GM18909 (cell line): ENCODE data around the gene SERINC3.
"Not testable (repeated sequence)": the region's sequence is repeated elsewhere in the genome, so short reads cannot be mapped to it uniquely, and the experiment has no call there.

Source experiments
- ATAC-seq: cut with Tn5 transposase; IDR thresholded peaks from one replicate; pipeline ENCODE4 v1.9.1; 2021; ENCODE audit warnings: mild to moderate bottlenecking; ENCODE audit not compliant: unreplicated experiment, poor library complexity

The SERINC3 gene

DNA sequence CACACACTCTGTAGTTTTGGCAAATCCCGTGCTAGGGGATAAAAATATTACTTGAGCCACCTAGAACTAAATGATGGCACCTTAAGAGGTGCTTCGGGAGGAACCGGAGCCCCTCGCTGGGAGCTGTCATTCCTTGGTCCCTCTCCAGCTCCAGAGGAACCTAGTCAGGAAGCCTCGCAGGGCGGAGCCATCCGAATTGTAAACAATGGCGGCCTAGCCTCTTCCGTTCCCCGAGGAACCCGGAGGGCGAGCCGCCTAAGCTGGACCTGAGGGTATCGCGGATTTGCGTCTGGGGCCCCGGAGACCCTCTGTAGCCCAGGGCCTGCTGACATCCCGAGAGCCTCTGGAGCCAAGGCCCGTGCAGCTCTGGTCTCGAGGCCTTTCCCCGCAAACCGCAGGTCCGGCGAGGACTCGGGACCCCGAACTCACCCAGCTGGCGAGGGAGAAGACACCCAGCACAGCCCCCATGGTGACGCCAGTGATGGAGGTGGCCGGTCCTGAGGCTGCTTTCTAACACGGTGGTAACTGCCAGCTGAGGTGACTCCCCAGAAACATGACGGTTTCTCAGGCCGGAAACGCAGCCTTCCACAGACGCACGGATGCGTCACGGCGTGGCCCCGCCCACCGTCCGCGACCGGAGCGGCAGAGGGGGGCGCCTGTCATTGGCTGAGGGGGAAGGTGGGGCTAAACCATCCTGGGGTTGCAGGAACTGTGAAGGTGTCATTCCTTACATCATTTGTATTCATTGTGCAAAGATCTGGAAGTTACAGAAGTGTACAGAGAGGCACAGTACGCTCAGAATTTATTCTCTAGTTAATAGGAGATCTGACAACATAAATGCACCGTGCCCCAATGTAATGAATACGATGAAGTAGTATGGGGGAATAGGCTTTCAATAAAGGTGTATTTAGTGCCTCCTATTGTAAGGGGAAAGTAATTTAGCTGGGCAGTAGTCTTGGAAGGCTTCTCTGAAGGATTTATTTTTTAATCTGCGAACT lies at the start of gene SERINC3:
Gene SERINC3, minus strand, starts transcription at position 587 of the 998 bp plus-strand sequence. Its CDS starts 119 bp downstream, at position 468.
- peak; percentile 97 for ATAC-seq

DNA sequence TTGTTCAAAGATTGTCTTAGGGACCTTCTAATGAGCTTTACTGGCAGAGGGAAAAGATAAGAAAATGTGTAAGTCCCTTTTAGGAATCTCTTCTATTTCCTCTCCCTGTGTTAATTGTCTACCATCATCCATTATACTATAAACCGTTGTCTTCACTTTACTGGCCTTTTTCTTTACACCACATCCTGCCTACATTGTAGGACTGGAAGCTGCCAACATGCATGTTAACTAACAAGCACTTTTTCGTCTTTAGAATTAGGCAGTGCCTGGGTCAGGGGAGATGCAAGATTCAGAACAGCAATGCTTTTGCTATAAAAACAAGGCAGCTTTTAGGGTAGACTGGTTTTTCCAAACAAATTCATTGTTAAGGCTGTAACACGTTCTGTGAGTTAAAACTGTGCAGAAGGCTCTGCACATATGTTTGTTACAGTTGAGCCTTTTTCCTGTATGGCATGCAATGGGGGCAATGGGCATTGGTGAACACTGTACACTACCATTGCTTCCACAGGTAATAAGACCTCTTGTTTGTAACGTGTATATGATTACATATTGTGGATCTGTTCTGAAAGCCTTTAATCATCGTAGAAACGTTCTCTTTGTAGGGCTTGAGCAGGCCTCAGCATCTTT lies 49.6 kb upstream of the SERINC3 start:
- ATAC-seq = no peak

DNA sequence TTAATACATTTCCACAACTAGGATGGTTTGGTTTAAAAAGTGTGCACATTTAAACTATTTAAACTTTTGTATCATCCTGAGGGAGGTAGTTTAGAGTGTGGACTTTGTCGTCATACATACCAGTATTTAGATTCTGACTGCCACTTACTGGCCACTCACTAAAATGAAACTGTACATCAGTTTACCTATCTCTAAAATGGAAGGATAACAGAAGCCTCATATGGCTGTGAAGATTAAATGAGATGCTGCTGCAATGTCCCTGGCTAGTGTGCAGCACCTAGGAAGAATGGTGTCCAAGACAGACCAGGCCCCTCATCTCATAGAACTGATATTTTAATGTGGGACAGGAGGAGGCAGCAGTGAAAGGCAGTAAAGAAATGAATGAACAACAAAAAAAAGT lies 48.5 kb upstream of the SERINC3 start:
- ATAC-seq = no peak

DNA sequence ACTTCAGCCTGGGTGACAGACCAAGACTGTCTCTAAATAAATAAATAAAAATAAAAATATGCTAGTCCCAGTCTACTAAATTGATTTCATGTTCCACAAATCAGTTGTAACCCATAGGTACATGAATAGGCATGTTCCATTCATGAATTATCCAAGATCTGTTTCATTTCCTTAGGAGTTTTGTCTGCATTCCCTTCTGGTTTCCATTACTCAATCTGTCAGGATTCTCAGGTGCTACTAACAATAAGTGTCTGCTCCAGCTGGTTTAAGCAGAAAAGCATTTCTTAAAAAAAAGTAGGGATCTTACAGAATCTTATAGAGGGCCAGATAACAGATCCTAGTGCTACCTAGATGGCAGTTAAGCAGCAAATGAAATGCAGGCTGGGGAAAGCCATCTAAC lies 44.9 kb upstream of the SERINC3 start:
- no peak for ATAC-seq

DNA sequence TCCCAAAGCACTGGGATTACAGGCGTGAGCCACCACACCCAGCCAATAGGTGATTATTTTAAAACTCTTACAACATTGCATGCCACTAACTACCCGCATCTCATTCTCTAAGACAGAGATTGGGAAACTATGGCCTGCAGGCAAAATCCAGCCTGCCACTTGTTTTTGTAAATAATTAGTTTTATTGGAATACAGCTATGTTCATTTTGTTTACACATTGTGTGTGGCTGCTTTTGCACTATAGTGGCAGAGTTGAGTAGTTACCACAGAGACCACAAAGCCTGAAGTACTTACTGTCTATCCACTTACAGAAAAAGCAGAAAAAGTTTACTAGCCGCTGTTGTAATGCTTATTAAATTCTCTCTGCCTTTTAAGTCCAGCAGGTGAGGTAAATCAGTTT lies 44.1 kb upstream of the SERINC3 start:
- no peak for ATAC-seq

DNA sequence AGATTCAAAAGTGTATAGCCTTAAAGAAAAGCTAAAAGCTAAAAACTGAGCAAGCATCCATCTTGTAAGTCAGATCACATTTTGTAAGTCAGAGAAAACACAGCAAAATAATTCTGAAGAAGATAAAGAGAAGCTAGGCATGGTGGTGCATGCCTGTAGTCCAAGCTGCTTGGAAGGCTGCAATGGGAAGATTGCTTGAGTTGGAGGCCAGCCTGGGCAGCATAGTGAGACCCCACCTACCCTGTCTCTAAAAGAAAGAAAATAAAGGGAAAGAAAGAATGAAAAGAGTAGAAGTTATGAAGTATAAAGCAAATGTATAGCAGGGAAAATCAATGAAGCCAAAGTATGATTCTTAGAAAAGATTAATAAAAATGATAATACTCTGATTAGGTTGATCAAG lies 40.0 kb upstream of the SERINC3 start:
- ATAC-seq = no peak

DNA sequence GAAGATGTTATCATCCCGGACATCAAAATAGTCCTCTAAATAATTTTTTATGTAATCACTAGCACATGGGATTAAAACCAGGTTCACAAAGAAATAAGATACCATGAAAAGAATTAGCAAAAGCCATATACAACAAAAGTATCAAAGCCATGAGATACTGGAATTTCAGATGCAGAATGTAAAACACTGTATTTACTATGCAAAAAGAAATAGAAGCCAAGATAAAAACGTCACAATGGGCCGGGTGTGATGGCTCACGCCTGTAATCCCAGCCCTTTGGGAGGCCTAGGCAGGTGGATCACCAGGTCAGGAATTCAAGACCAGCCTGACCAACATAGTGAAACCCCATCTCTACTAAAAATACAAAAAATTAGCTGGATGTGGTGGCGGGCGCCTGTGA lies 38.9 kb upstream of the SERINC3 start:
- not testable (repeated sequence) for ATAC-seq

DNA sequence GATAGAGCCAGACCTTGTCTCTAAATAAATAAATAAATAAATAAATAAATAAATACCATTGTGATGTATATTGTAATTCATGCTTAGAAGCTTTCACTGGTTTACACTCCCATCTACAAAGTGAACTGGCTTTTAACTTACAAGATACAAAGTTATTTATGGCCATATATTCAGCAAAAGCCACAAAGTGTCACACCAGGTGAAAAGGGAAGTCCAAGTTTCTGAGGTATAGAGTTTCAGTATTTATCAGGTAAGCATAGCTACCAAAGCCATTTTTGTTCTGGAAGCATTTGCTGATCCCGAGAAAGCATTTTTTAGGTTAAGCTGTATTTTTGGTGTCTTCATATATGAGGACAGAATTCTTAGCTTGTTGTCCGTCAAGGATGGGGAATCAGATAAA lies 38.4 kb upstream of the SERINC3 start:
- ATAC-seq = no peak

DNA sequence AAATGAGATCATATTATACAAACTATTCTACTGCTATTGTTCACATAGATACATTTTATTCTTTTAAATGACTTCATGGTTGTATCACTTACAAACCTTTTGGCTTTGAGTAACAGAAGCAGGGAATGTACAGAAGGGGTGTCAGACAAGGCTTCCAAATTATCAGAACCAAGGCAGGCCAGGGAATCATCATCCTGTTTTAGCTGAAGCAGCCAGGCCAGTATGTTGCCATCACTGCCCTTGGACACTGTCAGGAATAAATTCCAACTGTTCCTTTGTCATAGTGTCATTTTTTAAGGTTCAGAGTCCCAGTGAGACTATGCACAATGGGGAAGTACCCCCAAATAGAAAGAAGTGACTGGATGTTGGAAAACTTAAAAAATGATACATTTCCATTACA lies 37.4 kb upstream of the SERINC3 start:
- ATAC-seq = no peak

DNA sequence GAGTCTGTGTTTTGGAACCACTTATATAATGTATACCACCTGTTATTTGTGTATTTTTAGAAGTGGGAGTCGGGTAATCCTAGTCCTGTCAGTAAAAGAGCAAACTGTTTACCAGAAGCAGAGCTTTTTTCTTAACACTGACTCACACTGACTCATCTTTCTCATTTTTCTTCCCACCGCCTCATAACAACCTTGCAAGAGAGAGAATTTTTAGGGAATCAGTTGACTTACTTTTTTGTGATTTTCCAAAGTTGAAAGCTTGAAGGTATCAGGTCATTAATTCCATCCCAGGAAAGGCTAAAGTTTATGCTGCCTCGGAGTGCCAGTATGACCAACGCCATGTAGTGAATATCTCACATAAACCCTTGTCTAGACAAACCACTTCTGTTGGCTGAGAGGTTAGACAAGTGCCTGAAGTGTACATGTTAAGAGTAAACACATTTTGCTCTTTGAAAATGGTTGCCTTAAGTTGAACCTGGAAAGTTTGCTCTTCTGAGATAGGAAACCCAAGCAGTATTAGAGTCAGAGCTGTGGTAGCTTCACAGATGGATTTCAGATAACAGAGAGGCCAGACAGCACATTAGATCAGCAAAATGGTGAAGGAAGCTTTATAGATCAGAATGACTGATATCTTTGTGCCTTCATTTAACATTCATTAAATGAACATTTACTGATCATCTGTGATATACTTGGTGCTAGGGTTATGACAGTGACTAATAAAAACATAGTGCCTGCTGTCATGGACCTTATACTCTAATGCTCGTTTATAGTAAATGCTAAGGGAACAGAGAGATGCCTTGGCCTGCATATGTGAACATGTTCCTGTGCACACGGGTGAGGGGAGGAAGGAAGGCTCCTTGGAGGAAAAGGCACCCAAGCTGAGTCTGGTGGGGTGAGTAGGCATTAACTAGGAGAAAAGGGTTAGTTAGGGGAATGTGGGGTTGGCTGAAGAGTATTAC lies 31.4 kb upstream of the SERINC3 start:
- ATAC-seq = no peak

DNA sequence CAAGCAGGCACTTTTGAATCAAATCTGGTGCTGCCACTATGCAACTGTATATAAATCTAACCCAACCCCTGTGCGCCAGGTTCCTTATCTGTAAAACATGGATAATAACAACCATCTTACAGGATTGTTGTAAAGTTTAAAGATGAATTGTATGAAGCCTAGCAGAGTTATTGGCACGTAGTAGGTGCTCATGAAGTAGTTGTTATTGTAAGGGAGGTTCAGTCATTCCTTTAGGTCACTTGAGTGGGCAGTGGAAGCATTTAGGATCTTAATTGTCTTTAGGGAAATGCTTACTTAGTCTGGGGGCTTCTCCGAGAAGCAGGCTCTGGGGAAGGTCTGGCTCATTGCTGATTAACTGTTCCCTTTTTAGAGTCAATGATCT lies 30.7 kb upstream of the SERINC3 start:
- no peak for ATAC-seq

DNA sequence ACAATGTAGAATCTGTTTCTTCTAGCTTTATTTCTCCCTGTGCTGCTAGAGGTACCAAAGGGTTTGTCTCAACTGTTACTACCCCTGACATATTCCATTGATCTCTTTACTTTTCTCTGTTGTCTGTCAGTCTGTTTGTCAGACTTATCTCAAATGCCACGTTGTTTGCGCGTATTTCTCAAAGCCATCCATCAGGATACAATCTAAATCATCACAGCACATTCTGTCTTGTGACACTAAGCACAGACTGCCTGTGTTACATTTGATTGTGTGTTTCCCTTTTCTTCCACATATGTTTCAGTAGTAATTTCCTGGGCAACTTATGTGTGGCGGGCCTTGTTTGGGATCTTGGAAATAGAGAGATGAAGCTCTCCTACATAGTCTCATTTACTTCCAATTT lies 30.2 kb upstream of the SERINC3 start:
- no peak for ATAC-seq

DNA sequence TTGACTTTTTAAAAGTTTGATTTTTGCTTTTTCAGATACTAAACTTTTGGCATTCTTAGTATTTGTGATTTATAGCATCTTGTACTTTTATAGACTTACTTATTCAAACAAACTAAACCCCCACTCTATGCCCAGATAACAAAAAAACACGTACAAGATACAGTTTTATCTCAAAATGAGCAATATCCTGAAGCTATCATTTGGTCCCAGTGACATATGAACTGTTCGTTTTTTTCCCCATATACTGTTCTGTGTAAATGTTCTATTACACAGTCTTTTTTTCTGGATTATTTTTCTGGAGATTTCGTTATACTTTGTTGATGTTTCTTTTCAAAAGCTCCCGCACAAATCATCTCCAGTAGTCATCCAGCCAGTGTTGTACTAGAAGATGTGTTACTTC lies 27.3 kb upstream of the SERINC3 start:
- no peak for ATAC-seq

DNA sequence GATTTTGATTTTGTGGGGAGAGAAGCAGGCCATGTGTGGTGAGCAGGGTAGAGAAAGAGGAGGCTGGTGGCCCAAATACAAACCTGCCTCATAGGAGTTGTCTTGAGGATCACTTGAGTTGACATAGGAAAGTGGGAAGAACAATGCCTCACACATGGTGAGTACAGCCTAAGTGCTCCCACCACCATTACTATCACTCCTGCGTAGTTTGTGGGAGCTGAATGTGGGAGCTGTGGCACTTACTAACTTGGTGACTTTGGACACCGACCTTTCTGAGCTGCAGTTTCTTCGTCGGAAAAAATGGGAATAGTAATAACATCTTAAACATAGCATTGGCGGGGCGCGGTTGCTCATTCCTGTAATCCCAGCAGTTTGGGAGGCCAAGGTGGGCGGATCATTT lies 25.5 kb upstream of the SERINC3 start:
- no peak for ATAC-seq

DNA sequence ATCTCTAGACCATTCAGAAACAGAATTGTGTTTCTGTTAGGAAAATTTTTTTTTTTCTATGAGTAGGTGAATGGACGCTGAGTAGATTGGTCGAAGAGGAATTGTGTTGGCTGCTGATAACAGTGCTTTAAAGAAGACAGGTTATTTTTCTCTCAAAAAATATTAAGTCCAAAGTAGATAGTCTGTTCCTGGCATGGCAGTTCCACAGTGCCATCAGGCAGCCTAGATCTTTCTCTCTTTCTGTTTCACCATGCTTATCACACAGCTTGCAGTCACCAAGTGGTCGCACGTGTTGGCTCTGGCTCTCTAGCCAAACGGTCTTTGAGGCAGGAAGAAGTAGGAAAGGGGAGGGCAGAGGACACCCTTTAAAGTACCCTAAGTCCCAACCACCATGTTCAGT lies 22.4 kb upstream of the SERINC3 start:
- no peak for ATAC-seq

DNA sequence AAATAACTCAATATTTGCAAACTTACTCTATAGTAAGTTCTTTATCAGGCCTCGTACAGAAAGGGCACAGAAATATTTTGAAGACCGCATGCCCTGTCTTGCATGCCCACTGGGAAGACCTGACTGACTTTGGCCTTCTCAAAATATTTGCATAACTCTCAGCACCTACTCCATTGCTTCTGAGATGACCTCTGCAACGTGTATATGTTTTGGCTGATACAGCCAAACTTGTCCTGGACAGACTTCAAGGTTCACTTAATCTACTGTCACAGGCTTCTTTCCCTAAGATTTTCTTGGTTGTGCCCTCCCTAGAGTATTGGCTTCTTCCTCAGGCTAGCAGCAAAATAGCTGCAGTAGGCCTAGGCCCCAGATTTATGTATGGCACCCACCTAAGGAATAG lies 21.5 kb upstream of the SERINC3 start:
- ATAC-seq = no peak

DNA sequence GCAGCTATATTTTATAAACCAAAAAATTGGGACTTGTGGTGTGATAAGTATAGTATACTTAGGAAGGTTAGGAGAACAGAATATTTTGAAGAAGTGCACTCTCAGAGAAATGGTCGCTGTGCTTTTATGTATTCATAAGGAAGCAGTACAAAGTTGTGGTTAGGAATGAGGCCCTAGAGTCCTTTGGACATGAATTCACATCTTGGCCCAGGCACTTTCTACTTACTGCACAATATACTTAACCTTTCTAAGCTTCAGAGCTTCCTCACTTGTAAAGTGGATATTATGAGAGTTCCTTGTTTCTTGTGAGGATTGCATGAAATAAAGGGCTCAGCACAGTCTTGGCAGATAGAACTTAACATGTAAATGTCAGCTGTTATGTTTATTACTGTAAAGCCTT lies 21.0 kb upstream of the SERINC3 start:
- no peak for ATAC-seq

DNA sequence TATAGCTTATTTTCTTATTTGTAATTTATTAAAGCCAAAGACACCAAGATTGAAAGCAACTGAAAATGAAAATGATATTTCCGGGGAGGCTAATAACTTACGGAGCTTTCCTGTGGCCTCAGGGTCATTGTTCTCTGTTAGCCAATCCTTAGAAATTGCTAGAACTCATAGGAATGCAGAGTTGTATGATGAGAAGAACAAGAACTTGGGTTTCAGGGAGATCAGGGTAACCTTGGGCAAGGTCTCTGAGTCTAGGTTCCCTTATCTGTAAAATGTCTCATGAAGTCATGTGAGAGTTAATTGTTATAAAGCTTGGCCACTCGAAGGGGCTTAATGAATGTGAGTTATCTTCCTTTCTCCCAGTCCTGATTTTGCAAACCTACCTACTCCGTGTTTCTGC lies 20.1 kb upstream of the SERINC3 start:
- ATAC-seq = no peak

DNA sequence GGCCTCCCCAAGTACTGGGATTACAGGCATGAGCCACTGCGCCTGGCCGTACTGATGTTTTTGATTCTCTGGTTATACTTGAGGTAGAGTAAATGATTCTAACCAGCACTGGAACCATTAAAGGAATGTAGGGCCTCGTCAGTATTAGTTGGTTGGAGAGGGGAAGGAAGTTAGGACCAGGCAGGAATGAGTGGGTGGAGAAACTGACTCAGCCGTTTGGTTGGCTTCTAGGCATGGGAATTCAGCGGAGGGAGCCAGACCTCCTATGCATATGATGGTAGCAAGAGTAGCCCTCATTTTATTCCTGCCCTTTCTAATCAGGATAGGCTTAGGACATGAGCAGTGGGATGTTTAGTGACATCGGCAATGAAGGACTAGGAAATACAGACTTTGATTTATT lies 19.0 kb upstream of the SERINC3 start:
- ATAC-seq = no peak

DNA sequence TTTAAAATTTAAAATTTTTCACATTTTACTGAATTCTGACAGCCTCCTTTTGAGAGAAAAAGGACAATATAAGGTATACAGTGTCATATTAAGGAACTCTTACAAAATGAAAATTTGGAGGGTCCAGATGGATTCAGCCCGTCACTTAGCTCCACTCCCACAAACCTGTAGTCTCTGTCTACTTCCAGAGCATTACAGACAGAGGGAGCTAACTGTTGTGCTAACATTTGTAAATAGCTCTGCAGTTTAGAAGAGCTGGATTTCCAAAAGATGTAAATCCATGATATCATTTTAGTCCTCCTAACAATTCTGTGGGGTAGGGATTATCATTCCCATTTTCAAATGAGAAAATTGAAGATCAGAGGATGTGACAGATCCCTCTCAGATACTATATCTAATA lies 16.1 kb upstream of the SERINC3 start:
- no peak for ATAC-seq

DNA sequence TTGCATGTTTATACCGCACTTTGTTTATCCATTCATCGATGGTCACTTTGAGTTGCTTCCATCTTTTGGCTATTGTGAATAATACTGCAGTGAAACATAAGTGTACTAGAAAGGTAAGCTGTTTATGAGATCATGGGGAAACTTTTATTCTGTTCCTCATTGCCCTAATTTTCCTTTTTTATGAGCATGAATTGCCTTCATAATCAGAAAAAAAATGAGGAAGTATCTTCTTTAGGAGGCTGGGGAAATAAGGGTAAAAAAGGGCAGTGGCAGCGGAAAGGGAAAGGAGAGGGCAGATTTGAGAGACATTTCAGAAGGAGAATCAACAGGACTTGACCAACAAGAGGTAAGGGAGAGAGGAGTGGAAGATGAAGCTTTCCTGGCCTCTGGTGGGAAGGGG lies 14.3 kb upstream of the SERINC3 start:
- ATAC-seq = no peak
